GM23338 (cell line): ENCODE data around the gene ASPHD1. TPM values are rescaled to one million over a fixed set of nuclear protein-coding genes. Genes with fewer than 3 reads are reported as not detected.

ENCODE experiments used
- ATAC-seq: fragments of 200-7000 bp; cut with Tn5 transposase; 3 replicates; pipeline ENCODE4 v1.9.1; 2020
- DNase-seq: peaks from one replicate; pipeline ENCODE4 v3.0.0-alpha.2; 2015; ENCODE audit warnings: low spot score
- H2AFZ ChIP-seq: fragments of 200-600 bp; sonication (generic); 2 replicates; pipeline ENCODE4 v1.8.0; 2016; ENCODE audit warnings: antibody characterized with exemption, mild to moderate bottlenecking, moderate library complexity
- H3F3A ChIP-seq: fragments of 200-600 bp; sonication (generic); replicated peaks from 2 replicates; pipeline ENCODE4 v1.8.0; 2017; ENCODE audit warnings: antibody characterized with exemption, mixed run types, low read depth
- H3K27ac ChIP-seq: fragments of 200-600 bp; sonication (generic); 2 replicates; pipeline ENCODE4 v1.6.1; 2016; ENCODE audit warnings: low read depth
- H3K27me3 ChIP-seq: fragments of 200-600 bp; sonication (generic); 2 replicates; pipeline ENCODE4 v1.8.0; 2016; ENCODE audit warnings: mild to moderate bottlenecking, mixed run types, moderate library complexity; ENCODE audit not compliant: insufficient read depth
- H3K36me3 ChIP-seq: fragments of 200-600 bp; sonication (generic); 2 replicates; pipeline ENCODE4 v1.8.0; 2016; ENCODE audit warnings: mild to moderate bottlenecking; ENCODE audit not compliant: insufficient read depth
- H3K4me1 ChIP-seq: fragments of 200-600 bp; sonication (generic); 2 replicates; pipeline ENCODE4 v1.8.0; 2016; ENCODE audit warnings: mild to moderate bottlenecking, moderate library complexity; ENCODE audit not compliant: insufficient read depth
- H3K4me2 ChIP-seq: fragments of 200-600 bp; sonication (generic); 2 replicates; pipeline ENCODE4 v1.7.1; 2017; ENCODE audit warnings: mixed run types
- H3K4me3 ChIP-seq: fragments of 200-600 bp; sonication (generic); 2 replicates; pipeline ENCODE4 v1.6.1; 2016; ENCODE audit warnings: mixed run types
- H3K79me2 ChIP-seq: fragments of 200-600 bp; sonication (generic); replicated peaks from 2 replicates; pipeline ENCODE4 v1.8.0; 2017; ENCODE audit warnings: mild to moderate bottlenecking; ENCODE audit not compliant: insufficient read depth
- H3K9me2 ChIP-seq: fragments of 200-600 bp; sonication (generic); 2 replicates; pipeline ENCODE4 v1.8.0; 2017; ENCODE audit not compliant: insufficient read depth
- H4K20me1 ChIP-seq: fragments of 200-600 bp; sonication (generic); replicated peaks from 2 replicates; pipeline ENCODE4 v1.8.0; 2017; ENCODE audit warnings: mild to moderate bottlenecking; ENCODE audit not compliant: insufficient read depth
- H3K27ac Mint-ChIP-seq: 2 replicates; pipeline ENCODE4 v1.8.0; 2020; ENCODE audit warnings: inconsistent platforms, mild to moderate bottlenecking, moderate library complexity, mixed read lengths
- H3K27me3 Mint-ChIP-seq: 3 replicates; pipeline ENCODE4 v1.8.0; 2022; ENCODE audit warnings: low read depth, mild to moderate bottlenecking, moderate library complexity, mixed read lengths, inconsistent platforms; ENCODE audit not compliant: insufficient read depth, poor library complexity
- H3K36me3 Mint-ChIP-seq: 3 replicates; pipeline ENCODE4 v1.8.0; 2021; ENCODE audit warnings: low read depth, mild to moderate bottlenecking, inconsistent platforms, moderate library complexity, mixed read lengths
- H3K4me1 Mint-ChIP-seq: 3 replicates; pipeline ENCODE4 v1.8.0; 2020; ENCODE audit warnings: mild to moderate bottlenecking, inconsistent platforms, mixed read lengths
- H3K4me3 Mint-ChIP-seq: 3 replicates; pipeline ENCODE4 v1.8.0; 2021; ENCODE audit warnings: moderate library complexity, mild to moderate bottlenecking, inconsistent platforms, mixed read lengths
- H3K9me3 Mint-ChIP-seq: 3 replicates; pipeline ENCODE4 v1.8.0; 2020; ENCODE audit warnings: moderate library complexity, mild to moderate bottlenecking, inconsistent platforms, mixed read lengths
- CREB1 ChIP-seq: fragments of 250-450 bp; sonication (Bioruptor Pico); IDR thresholded peaks from 2 replicates; pipeline ENCODE4 v1.5.0; 2020; ENCODE audit warnings: low read depth, mild to moderate bottlenecking, moderate library complexity
- CTCF ChIP-seq, 2 experiments: fragments of 200-600 bp in 1 of 2; sonication (generic) in 1 of 2; conservative IDR thresholded peaks; 2 replicates each; pipeline versions ENCODE4 v1.5.1 to v1.6.1; 2016 to 2017; ENCODE audit warnings: antibody characterized with exemption in 2 of 2, low read depth in 2 of 2, mild to moderate bottlenecking in 2 of 2, moderate library complexity in 1 of 2
- ETS1 ChIP-seq: IDR thresholded peaks from 2 replicates; pipeline ENCODE4 v1.6.1; 2016; ENCODE audit warnings: antibody characterized with exemption
- EZH2 ChIP-seq: fragments of 200-600 bp; sonication (generic); IDR thresholded peaks from one replicate; pipeline ENCODE4 v1.8.0; 2017; ENCODE audit warnings: antibody characterized with exemption, mild to moderate bottlenecking, low read depth; ENCODE audit not compliant: unreplicated experiment
- EZH2phosphoT487 ChIP-seq: fragments of 200-600 bp; sonication (generic); IDR thresholded peaks from one replicate; pipeline ENCODE4 v1.8.1; 2018; ENCODE audit warnings: antibody characterized with exemption; ENCODE audit not compliant: unreplicated experiment
- JUNB ChIP-seq: IDR thresholded peaks from one replicate; pipeline ENCODE4 v1.6.1; 2016; ENCODE audit warnings: antibody characterized with exemption; ENCODE audit not compliant: unreplicated experiment
- NANOG ChIP-seq: IDR thresholded peaks from 2 replicates; pipeline ENCODE4 v1.6.1; 2016; ENCODE audit warnings: antibody characterized with exemption, borderline replicate concordance
- POLR2AphosphoS5 ChIP-seq: IDR thresholded peaks from 2 replicates; pipeline ENCODE4 v1.6.1; 2016; ENCODE audit warnings: antibody characterized with exemption, low read depth
- REST ChIP-seq: IDR thresholded peaks from one replicate; pipeline ENCODE4 v1.6.1; 2018; ENCODE audit warnings: antibody characterized with exemption; ENCODE audit not compliant: unreplicated experiment
- STAT1 ChIP-seq: IDR thresholded peaks from one replicate; pipeline ENCODE4 v1.6.1; 2016; ENCODE audit warnings: antibody characterized with exemption; ENCODE audit not compliant: unreplicated experiment
- ZNF114 ChIP-seq: fragments of 250-450 bp; sonication (Bioruptor Pico); IDR thresholded peaks from 2 replicates; pipeline ENCODE4 v1.5.0; 2020; ENCODE audit warnings: mild to moderate bottlenecking, moderate library complexity
- ZNF331 ChIP-seq: fragments of 250-450 bp; sonication (Bioruptor Pico); IDR thresholded peaks from 2 replicates; pipeline ENCODE4 v1.5.0; 2020; ENCODE audit warnings: low read depth, mild to moderate bottlenecking, moderate library complexity
- polyA plus RNA-seq: library from polyadenylated mRNA; unstranded; fragments of >200 nt; fragmentation: Nextera tagmentation; extraction: Ambion mirVana; gene quantifications from 2 replicates; pipeline ENCODE4 v1.2.1, GENCODE V29; 2016
- total RNA-seq: library from RNA; depleted of rRNA; stranded (reverse); fragments of >200 nt; shearing (Covaris generic); gene quantifications from 2 replicates; pipeline ENCODE4 v1.2.3, GENCODE V29; 2014

The ASPHD1 gene
- total and polyA plus RNA-seq, 2 experiments from 2014 or later, result 15.5 to 20.6 TPM

- TF ChIP-seq EZH2phosphoT487 (no peak), ETS1 (no peak)
Measured at GRCh38 chr16:29905668-29906067, 5.4 kb downstream of the ASPHD1 start (continued).

- Mint-ChIP-seq H3K27me3 (peaks cover 10% of the 10 kb centered on the region), H3K4me3 (no peak overlapping the region), H3K9me3 (no peaks in the 10 kb centered on the region), H3K27ac (peak overlapping the region; percentile 64; the same call in 1 of the 2 replicates), H3K36me3 (peaks cover 15% of the 10 kb centered on the region), H3K4me1 (peaks cover 16% of the 10 kb centered on the region)
- Histone ChIP-seq H3K79me2 (peaks cover 14% of the 10 kb centered on the region; the same call in 1 of the 2 replicates), H3K36me3 (no peaks in the 10 kb centered on the region), H3K4me2 (no peak overlapping the region), H3K9me2 (no peaks in the 10 kb centered on the region), H3K4me3 (no peak overlapping the region), H3F3A (no peaks in the 10 kb centered on the region), H4K20me1 (peaks cover 6% of the 10 kb centered on the region; the same call in 1 of the 2 replicates), H2AFZ (no peak overlapping the region), H3K27ac (no peak overlapping the region), H3K27me3 (no peaks in the 10 kb centered on the region), H3K4me1 (peaks cover 4% of the 10 kb centered on the region)
- ATAC-seq (peak; percentile 16), DNase-seq (peak; percentile 18)
- TF ChIP-seq ZNF331 (CRISPR knock-in tag), result no peak
Measured at GRCh38 chr16:29906520-29907244, 6.4 kb downstream of the ASPHD1 start.

- Histone ChIP-seq H2AFZ (no peak overlapping the region), H3K4me3 (no peak overlapping the region), H3K27me3 (no peaks in the 10 kb centered on the region), H3K79me2 (peaks cover 2% of the 10 kb centered on the region; the same call in 1 of the 2 replicates), H3F3A (no peaks in the 10 kb centered on the region), H3K9me2 (no peaks in the 10 kb centered on the region), H3K4me1 (peaks cover 6% of the 10 kb centered on the region; the same call in 1 of the 2 replicates), H4K20me1 (peaks cover 6% of the 10 kb centered on the region; the same call in 1 of the 2 replicates), H3K36me3 (no peaks in the 10 kb centered on the region), H3K27ac (no peak overlapping the region), H3K4me2 (no peak overlapping the region)
- Mint-ChIP-seq H3K27me3 (peaks cover 12% of the 10 kb centered on the region), H3K4me1 (peaks cover 16% of the 10 kb centered on the region), H3K36me3 (peaks cover 15% of the 10 kb centered on the region), H3K4me3 (no peak overlapping the region), H3K9me3 (no peaks in the 10 kb centered on the region), H3K27ac (peak overlapping the region; percentile 53; the same call in 1 of the 2 replicates)
- DNase-seq, result no peak
- ATAC-seq, result peak; percentile 14; the same call in 2 of the 3 replicates
- TF ChIP-seq CREB1 (CRISPR knock-in tag) (no peak), ETS1 (no peak), REST (no peak), STAT1 (no peak), CTCF (conservative IDR thresholded peaks at IDR 0.05; ENCODE audit: low read depth in 2 of 2) (no peak), ZNF331 (CRISPR knock-in tag) (no peak), EZH2phosphoT487 (no peak), NANOG (no peak), POLR2AphosphoS5 (no peak), JUNB (no peak), ZNF114 (no peak), EZH2 (no peak)
Measured at GRCh38 chr16:29907973-29908372, 7.7 kb downstream of the ASPHD1 start.
